Ovary (tissue), 9 donors: ENCODE data around the gene SH3BGR. TPM values are rescaled to one million over a fixed set of nuclear protein-coding genes. Genes with fewer than 3 reads are reported as not detected.

Experiments used
- DNase-seq, 5 donors: peaks; one replicate each; pipeline ENCODE4 v3.0.0-alpha.2; 2019 to 2020
- H3K27ac ChIP-seq, 2 donors: fragments of 200-600 bp; one replicate each; pipeline versions ENCODE4 v1.5.1 to v1.8.0; 2019 to 2022
- H3K27me3 ChIP-seq: fragments of 200-600 bp; one replicate; pipeline ENCODE4 v1.8.0; 2022
- H3K36me3 ChIP-seq: fragments of 200-600 bp; sonication (generic); one replicate; pipeline ENCODE4 v1.5.1; 2019
- H3K4me1 ChIP-seq: one replicate; pipeline ENCODE4 v1.8.1; 2013; ENCODE audit warnings: mild to moderate bottlenecking, moderate library complexity; ENCODE audit not compliant: insufficient read depth
- H3K4me3 ChIP-seq: fragments of 200-600 bp; sonication (generic); one replicate; pipeline ENCODE4 v1.5.1; 2017
- H3K9me3 ChIP-seq, 2 donors: fragments of 200-600 bp in 1 of 2; sonication (generic) in 1 of 2; one replicate each; pipeline versions ENCODE4 v1.5.1 to v1.8.1; 2013 to 2019; ENCODE audit warnings: mild to moderate bottlenecking in 1 of 2, moderate library complexity in 1 of 2
- CTCF ChIP-seq, 3 donors: fragments of 450-650 bp in 2 of 3; fragments of 200-600 bp in 1 of 3; IDR thresholded peaks; one replicate each; pipeline versions ENCODE4 v1.5.1 to v1.8.0; 2016 to 2022; ENCODE audit warnings: antibody characterized with exemption in 3 of 3, mild to moderate bottlenecking in 1 of 3
- EP300 ChIP-seq: sonication (generic); formaldehyde crosslinking; IDR thresholded peaks from one replicate; pipeline ENCODE4 v1.6.1; 2017; ENCODE audit warnings: antibody characterized with exemption
- POLR2A ChIP-seq: fragments of 450-650 bp; IDR thresholded peaks from one replicate; pipeline ENCODE4 v1.6.1; 2017; ENCODE audit warnings: antibody characterized with exemption, mild to moderate bottlenecking, moderate library complexity
- WGBS, 3 donors: extraction: QIAGEN DNeasy Blood & Tissue Kit in 1 of 3; methylation state at CpG; one replicate each; pipeline versions ENCODE4 v1.1.5 to v1.1.7; 2013 to 2017; 5-methylcytosine and 5-hydroxymethylcytosine counted together
- intact Hi-C, 4 donors: fragments of 100-400 bp; cut with DNase I; formaldehyde crosslinking; loops; one replicate each; pipeline versions ENCODE4 v1.11.0 to v1.15.1; 2022 to 2023
- polyA plus RNA-seq, 2 donors: library from polyadenylated mRNA; stranded (reverse); fragments of 200-250 nt in 1 of 2; fragments of 350-450 nt in 1 of 2; fragmentation: Illumina TruSeq in 1 of 2; extraction: RNeasy Lipid Tissue Mini Kit (QIAGEN cat#74804) in 1 of 2; gene quantifications; one replicate each; pipeline ENCODE4 v1.2.3, GENCODE V29; 2013 to 2014
- total RNA-seq, 7 donors: library from RNA; depleted of rRNA in 2 of 7; stranded (reverse); fragments of >200 nt in 2 of 7; fragmentation: NEBNext Ultra II Directional in 3 of 7; extraction: Animal tissue kit (Norgen Biotek cat#: 25700) in 3 of 7; gene quantifications; one replicate each; pipeline versions ENCODE4 v1.1.0 to v1.2.4, GENCODE V29; 2016 to 2023
- donor health status: DM: no; HTN: no; CAD: no; lungs with moderate emphysema.
- donor health status: DM: no; HTN: no; CAD: no.
- donor health status: Bipolar disorder and iron deficiency.
- donor health status: DM: yes; HTN: yes; CAD: no.
- donor health status: DM: no; HTN: no; CAD: no.
- donor health status: DM: yes; HTN: yes; CAD: no.

Gene SH3BGR
- total and polyA plus RNA-seq, 9 donors, result 1.1 to 16.2 (median 3.0) TPM

- no peak for DNase-seq
- no peak for TF ChIP-seq CTCF (IDR thresholded peaks at IDR 0.05)
- TF ChIP-seq EP300, result no peak
- TF ChIP-seq POLR2A, result no peak
- no peaks in the 10 kb centered on the region for H3K9me3 ChIP-seq
- WGBS, 3 donors, result 94 to 98% (median 97%) methylated on average over 7 of the region's 7 CpGs
- intact Hi-C loops, result no loop called here
- H3K27me3 ChIP-seq, result no peaks in the 10 kb centered on the region
- H3K36me3 ChIP-seq, result no peaks in the 10 kb centered on the region
- no peak overlapping the region for H3K27ac ChIP-seq
- no peak overlapping the region for H3K4me3 ChIP-seq
- peaks cover 4% of the 10 kb centered on the region for H3K4me1 ChIP-seq
These were observed 4.5 kb upstream of the SH3BGR start for GRCh38 chr21:39447264-39447663.

- WGBS, 3 donors, result 72 to 82% (median 77%) methylated on average over 10 of the region's 10 CpGs
- intact Hi-C loops, result no loop called here
These were observed 618 bp downstream of the SH3BGR start for GRCh38 chr21:39452207-39452969.

GRCh38 chr21:39452970-39453342, 1.2 kb downstream of the SH3BGR start:
- intact Hi-C loops, result no loop called here
- no peaks in the 10 kb centered on the region for H3K9me3 ChIP-seq
- TF ChIP-seq CTCF (IDR thresholded peaks at IDR 0.05), result no peak
- no peak for TF ChIP-seq POLR2A
- TF ChIP-seq EP300, result no peak
- WGBS, 3 donors, result 88 to 90% (median 89%) methylated on average over 6 of the region's 6 CpGs
- no peaks in the 10 kb centered on the region for H3K36me3 ChIP-seq
- H3K27me3 ChIP-seq, result no peaks in the 10 kb centered on the region
- H3K4me3 ChIP-seq, result no peak overlapping the region
- no peak overlapping the region for H3K27ac ChIP-seq
- no peaks in the 10 kb centered on the region for H3K4me1 ChIP-seq
- DNase-seq, result no peak

More at GRCh38 chr21:39452207-39452969, 618 bp downstream of the SH3BGR start:
- Histone ChIP-seq H3K4me3 (no peak overlapping the region), H3K36me3 (no peaks in the 10 kb centered on the region), H3K27ac (no peak overlapping the region), H3K4me1 (no peaks in the 10 kb centered on the region), H3K9me3 (no peaks in the 10 kb centered on the region), H3K27me3 (no peaks in the 10 kb centered on the region)
- DNase-seq, result no peak
- TF ChIP-seq POLR2A, result no peak
- TF ChIP-seq CTCF (IDR thresholded peaks at IDR 0.05), result no peak
- TF ChIP-seq EP300, result no peak

GRCh38 chr21:39453571-39454179, 1.9 kb downstream of the SH3BGR start:
- H3K27me3 ChIP-seq, result no peaks in the 10 kb centered on the region
- no peak for DNase-seq
- 96 to 98% (median 97%) methylated on average over 4 of the region's 4 CpGs for WGBS, 3 donors
- H3K36me3 ChIP-seq, result no peaks in the 10 kb centered on the region
- TF ChIP-seq EP300 (no peak), CTCF (IDR thresholded peaks at IDR 0.05) (no peak), POLR2A (no peak)
- no peaks in the 10 kb centered on the region for H3K4me1 ChIP-seq
- H3K9me3 ChIP-seq, result no peaks in the 10 kb centered on the region
- H3K4me3 ChIP-seq, result no peak overlapping the region
- no peak overlapping the region for H3K27ac ChIP-seq
- intact Hi-C loops, result no loop called here
